GM06990 (cell line): ENCODE measurements around the gene PITPNM3.

Experiments used
- DNase-seq: peaks from one replicate; pipeline ENCODE4 v3.0.0-alpha.2; 2011; ENCODE audit not compliant: insufficient read length; ENCODE audit errors: extremely low read depth
- H3K27me3 ChIP-seq: replicated peaks from 2 replicates; pipeline ENCODE4 v1.6.0; 2011; ENCODE audit warnings: low read length; ENCODE audit not compliant: control insufficient read depth, insufficient read depth
- H3K36me3 ChIP-seq: 2 replicates; pipeline ENCODE4 v1.5.1; 2011; ENCODE audit warnings: low read length; ENCODE audit not compliant: control insufficient read depth, insufficient read depth
- H3K4me3 ChIP-seq: replicated peaks from 2 replicates; pipeline ENCODE4 v1.5.1; 2011; ENCODE audit warnings: low read depth, mild to moderate bottlenecking, control low read depth, low read length
- CTCF ChIP-seq: IDR thresholded peaks from 2 replicates; pipeline ENCODE4 v1.5.1; 2011; ENCODE audit warnings: low read length, control low read depth, mild to moderate bottlenecking, inconsistent platforms; ENCODE audit not compliant: insufficient read depth, poor library complexity, severe bottlenecking

The PITPNM3 gene

DNA sequence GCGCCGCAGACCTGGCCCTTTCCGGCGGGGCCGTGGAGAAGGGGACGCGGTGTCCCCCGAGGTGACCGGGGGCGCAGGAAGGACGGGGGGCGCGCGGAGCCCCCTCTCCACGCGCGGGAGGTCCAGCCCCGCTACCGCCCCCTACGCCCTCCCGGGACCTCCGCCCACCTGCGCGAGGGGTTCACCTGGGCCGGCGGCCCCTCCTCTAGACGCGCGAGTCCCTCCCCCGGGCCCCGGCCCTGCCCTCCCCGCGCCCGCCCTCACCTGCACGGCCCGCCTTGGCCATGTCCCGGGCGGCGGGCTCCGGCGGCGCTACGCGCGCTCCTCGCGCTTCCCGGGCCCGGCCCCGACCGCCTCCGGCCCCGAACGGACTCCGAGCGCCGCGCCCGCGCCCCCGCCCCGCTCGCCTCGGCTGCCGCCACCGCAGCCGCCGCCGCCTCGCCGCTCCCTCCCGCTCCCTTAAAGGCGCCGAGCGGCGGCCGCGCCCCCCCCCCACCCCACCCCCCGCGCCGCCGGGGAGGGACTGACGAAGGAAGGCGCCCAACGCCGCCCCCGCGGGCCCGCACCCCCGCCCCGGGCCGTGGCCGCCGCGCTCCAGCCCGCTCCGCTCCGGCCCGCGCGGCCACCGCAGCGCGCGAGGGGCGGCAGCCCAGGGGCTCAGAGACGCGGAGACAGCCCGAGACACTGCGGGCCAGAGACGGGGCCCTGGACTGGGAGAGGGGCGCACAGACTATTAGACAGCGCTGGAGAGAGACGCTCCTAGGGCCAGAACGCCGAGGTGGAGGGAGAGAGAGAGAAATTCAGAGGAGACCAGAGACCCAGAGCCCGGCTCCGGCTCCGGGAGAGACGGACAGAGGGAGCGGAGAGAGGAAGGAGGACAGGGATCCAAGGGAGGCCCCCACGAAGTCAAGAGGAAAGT is at the start of gene PITPNM3:
Gene PITPNM3 (minus strand): TSS at position 435 of the 919 bp plus-strand sequence. CDS start 149 bp downstream, at position 286.
- Histone ChIP-seq H3K36me3 (no peaks in the 10 kb centered on the region), H3K27me3 (peaks cover 7% of the 10 kb centered on the region), H3K4me3 (no peak within 1 kb of the TSS)
- DNase-seq: no peak
- TF ChIP-seq CTCF: no peak

DNA sequence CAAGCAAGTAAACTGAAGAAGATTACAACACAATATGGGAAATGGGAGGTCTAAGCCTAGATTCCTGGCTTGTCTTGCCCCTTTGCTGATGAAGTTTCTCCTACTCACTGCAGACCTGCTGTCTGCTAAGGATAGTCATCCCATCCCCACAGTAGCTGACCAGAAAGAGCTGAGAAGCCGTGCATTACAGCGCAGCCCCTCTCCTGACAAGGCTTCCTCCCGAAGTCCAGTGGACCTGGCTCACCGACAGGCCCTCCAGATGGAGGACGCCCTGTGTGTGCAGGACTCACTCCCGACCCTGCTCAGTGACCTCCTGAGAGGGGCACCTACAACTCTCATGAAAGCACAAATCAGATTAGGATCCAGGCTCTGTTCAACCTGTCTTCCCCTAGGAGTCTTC is 48.8 kb upstream of the PITPNM3 start:
- TF ChIP-seq CTCF: no peak
- Histone ChIP-seq H3K36me3 (peaks cover 11% of the 10 kb centered on the region), H3K4me3 (no peak overlapping the region), H3K27me3 (no peaks in the 10 kb centered on the region)
- no peak for DNase-seq

GRCh38 chr17:6603744-6604325 is 47.5 kb upstream of the PITPNM3 start:
- no peaks in the 10 kb centered on the region for H3K27me3 ChIP-seq
- no peak for TF ChIP-seq CTCF
- no peak overlapping the region for H3K4me3 ChIP-seq
- no peak for DNase-seq
- peaks cover 8% of the 10 kb centered on the region for H3K36me3 ChIP-seq

GRCh38 chr17:6602141-6602540 is 45.8 kb upstream of the PITPNM3 start:
- peaks cover 3% of the 10 kb centered on the region for H3K36me3 ChIP-seq
- H3K27me3 ChIP-seq: no peaks in the 10 kb centered on the region
- no peak for DNase-seq
- no peak for TF ChIP-seq CTCF
- no peak overlapping the region for H3K4me3 ChIP-seq

DNA sequence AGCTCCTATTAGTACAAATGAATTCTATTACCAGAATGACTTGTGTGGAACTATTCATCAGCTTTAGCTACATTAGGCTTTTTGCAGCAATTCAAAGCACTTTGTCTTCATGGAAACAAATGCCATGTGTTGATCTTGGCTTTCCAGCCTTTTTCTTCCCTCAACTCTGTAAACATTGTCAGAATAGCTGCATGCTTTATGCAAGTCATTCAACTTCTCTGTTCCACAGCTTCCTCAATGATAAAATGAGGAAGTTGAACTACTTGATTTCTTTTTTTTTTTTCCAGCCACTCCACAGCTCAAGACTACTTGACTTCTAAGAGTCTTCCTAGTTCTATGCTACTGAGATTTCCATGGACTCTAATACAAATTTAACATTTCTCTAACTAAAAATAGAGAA is 43.0 kb upstream of the PITPNM3 start:
- TF ChIP-seq CTCF: no peak
- Histone ChIP-seq H3K4me3 (no peak overlapping the region), H3K27me3 (no peaks in the 10 kb centered on the region), H3K36me3 (peaks cover 10% of the 10 kb centered on the region)
- DNase-seq: no peak
